GM18517 (cell line): ENCODE data around the gene OPRD1.
"Not testable (repeated sequence)": the region's sequence is repeated elsewhere in the genome, so short reads cannot be mapped to it uniquely, and the experiment has no call there.

ENCODE experiments used
- ATAC-seq: cut with Tn5 transposase; IDR thresholded peaks from one replicate; pipeline ENCODE4 v1.9.1; 2021; ENCODE audit warnings: mild to moderate bottlenecking, moderate library complexity; ENCODE audit not compliant: unreplicated experiment

Gene OPRD1

GRCh38 chr1:28811766-28812668 is at the start of gene OPRD1:
TSS of gene OPRD1 (plus strand) at chr1:28812170. CDS start at chr1:28812384, 214 bp downstream.
- no peak for ATAC-seq

- no peak for ATAC-seq
Measured at GRCh38 chr1:28766532-28767183, 45.3 kb upstream of the OPRD1 start.

- no peak for ATAC-seq
Measured at GRCh38 chr1:28770601-28771165, 41.3 kb upstream of the OPRD1 start.

- not testable (repeated sequence) for ATAC-seq
Measured at GRCh38 chr1:28771921-28772320, 40.0 kb upstream of the OPRD1 start.

GRCh38 chr1:28773105-28773504 is 38.9 kb upstream of the OPRD1 start:
- no peak for ATAC-seq

- ATAC-seq: no peak
Measured at GRCh38 chr1:28775121-28775942, 36.6 kb upstream of the OPRD1 start.

- no peak for ATAC-seq
Measured at GRCh38 chr1:28776341-28776740, 35.6 kb upstream of the OPRD1 start.

GRCh38 chr1:28778021-28778420 is 33.9 kb upstream of the OPRD1 start:
- no peak for ATAC-seq

GRCh38 chr1:28779751-28780408 is 32.1 kb upstream of the OPRD1 start:
- ATAC-seq: no peak

GRCh38 chr1:28781305-28781704 is 30.7 kb upstream of the OPRD1 start:
- ATAC-seq: no peak

- ATAC-seq: no peak
Measured at GRCh38 chr1:28782011-28782410, 30.0 kb upstream of the OPRD1 start.

GRCh38 chr1:28783363-28783762 is 28.6 kb upstream of the OPRD1 start:
- no peak for ATAC-seq

GRCh38 chr1:28789412-28789811 is 22.6 kb upstream of the OPRD1 start:
- ATAC-seq: no peak

GRCh38 chr1:28789816-28790215 is 22.2 kb upstream of the OPRD1 start:
- ATAC-seq: no peak

- no peak for ATAC-seq
Measured at GRCh38 chr1:28790377-28791035, 21.5 kb upstream of the OPRD1 start.

GRCh38 chr1:28791929-28792328 is 20.0 kb upstream of the OPRD1 start:
- ATAC-seq: not testable (repeated sequence)

- no peak for ATAC-seq
Measured at GRCh38 chr1:28792644-28793121, 19.3 kb upstream of the OPRD1 start.

- ATAC-seq: not testable (repeated sequence)
Measured at GRCh38 chr1:28794582-28794981, 17.4 kb upstream of the OPRD1 start.

GRCh38 chr1:28796352-28797211 is 15.4 kb upstream of the OPRD1 start:
- ATAC-seq: no peak
